ENCODE measurements around the gene ETV2.
A peak's percentile ranks its signal among the peaks of the same experiment; 100 is the strongest.
"Not testable (repeated sequence)": the region's sequence is repeated elsewhere in the genome, so short reads cannot be mapped to it uniquely, and the experiment has no call there.

Gene ETV2

DNA sequence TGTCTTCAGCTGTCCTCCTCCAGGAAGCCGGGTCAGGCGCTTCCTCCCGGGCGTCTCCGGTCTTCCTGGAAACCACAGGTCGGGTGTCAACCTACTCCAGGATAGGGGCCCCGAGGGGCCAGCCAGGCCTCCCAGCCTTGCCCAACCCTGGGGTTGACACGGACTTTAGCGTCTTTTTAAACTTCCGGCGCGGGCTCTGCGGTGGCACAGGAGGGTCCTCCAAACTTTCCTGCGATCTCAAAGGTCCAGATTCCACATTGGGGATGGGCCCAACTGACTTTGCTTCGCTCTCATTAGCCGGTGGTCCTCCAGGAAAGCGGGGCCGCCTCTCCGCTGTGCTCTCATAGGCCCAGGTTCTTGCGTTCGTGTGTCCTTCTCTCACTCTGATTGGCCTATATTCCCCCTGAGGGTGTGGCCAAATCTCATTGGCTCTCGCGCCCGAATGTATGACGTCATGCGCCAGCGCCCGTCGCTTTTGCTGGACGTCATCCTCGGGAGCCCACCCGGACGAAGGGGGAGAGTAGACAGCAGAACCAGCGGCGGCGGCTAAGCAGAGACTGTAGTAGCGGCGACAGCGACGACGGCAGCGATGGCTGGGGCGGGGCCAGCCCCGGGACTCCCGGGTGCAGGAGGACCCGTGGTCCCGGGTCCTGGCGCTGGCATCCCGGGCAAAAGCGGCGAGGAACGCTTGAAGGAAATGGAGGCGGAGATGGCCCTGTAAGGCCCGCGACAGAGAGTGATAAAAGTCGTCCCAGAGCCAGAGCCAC lies 12.8 kb upstream of the ETV2 start, which contains the start of gene RBM42:
Gene RBM42 (plus strand): TSS at position 472 of the 767 bp plus-strand sequence. CDS start 118 bp downstream, at position 590.
- DNase-seq (ENCODE audit: low read depth) = peak; percentile 100

DNA sequence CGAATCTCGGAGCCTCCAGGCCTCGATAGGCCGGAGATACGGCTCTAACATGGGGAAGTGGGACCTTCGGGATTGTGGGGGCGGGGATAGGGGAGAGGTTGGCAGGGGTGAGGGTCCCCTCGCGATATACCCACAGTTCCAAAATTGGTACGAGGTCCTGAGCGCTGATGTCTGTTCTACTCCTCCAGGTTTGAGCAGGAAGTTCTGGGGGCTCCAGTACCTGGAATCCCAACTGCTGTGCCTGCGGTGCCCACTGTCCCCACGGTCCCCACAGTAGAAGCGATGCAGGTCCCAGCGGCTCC lies 12.3 kb upstream of the ETV2 start:
- DNase-seq (ENCODE audit: low read depth) = no peak

DNA sequence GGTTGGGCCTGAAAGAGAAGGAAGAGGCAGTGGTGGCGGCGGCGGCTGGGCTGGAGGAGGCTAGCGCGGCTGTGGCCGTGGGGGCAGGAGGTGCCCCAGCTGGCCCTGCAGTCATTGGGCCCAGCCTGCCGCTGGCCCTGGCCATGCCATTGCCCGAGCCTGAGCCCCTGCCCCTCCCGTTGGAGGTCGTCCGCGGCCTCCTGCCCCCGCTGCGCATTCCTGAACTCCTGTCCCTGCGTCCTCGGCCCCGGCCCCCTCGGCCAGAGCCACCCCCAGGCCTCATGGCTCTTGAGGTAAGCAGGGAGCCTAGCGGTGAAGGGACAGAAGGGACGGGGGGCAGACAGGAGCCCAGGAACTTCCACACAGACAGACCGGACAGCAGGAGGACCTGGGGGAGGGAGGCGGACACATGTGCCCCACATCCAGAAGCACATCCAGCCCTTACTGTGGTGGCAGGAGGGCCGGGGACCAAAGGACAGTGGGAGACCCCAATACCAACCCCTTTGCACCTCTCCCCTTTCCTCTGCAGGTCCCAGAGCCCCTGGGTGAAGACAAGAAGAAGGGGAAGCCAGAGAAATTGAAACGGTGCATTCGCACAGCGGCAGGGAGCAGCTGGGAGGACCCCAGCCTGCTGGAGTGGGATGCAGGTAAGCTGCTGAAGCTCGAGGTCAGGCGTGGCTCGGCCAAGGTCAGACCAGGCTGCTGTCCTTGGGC lies 7.7 kb upstream of the ETV2 start:
- DNase-seq (ENCODE audit: low read depth) = no peak

DNA sequence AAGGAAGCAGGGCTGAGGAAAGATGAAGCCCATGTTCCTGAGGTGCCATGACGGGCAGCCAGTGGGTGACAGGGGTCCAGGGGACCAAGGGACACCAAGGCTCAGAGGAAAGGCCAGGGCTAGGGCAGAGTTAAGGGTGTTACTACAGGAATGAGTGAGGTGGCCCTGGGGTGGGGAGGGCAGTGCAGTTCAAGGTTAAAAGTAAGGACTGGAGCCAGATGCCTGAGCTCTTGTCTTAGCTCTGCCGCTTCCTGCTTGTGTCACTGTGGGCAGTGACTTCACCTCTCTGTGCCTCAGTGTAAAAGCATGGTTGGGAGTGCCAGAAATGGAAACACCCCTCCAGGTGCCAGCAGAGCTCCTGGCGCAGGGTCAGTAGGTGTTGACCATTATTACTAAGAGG lies 4.9 kb upstream of the ETV2 start:
- DNase-seq (ENCODE audit: low read depth) = no peak

DNA sequence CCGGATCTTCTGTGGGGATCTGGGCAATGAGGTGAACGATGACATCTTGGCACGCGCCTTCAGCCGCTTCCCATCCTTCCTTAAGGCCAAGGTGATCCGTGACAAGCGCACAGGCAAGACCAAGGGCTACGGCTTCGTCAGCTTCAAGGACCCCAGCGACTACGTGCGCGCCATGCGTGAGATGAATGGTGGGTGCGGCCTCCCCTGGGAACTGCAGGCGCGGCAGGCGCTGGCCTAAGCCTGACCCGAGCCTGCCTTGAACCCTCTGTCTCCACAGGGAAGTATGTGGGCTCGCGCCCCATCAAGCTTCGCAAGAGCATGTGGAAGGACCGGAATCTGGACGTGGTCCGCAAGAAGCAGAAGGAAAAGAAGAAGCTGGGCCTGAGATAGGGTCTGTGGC lies 4.4 kb upstream of the ETV2 start:
- DNase-seq (ENCODE audit: low read depth) = no peak

DNA sequence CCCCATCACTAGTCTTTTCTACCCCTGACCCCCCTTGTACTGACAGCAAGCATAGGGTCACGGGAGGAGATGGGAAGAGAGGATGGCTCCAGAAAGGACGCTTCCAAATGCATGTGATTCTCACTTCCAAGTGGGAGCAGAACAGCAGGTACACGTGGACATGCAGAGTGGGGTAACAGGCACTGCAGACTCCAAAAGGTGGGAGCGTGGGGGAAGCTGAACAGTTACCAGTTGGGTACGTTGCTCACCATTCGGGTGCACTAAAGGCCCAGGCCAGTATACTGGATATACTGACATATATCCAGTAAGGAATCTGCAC lies 2.3 kb upstream of the ETV2 start:
- no peak for DNase-seq (ENCODE audit: low read depth)

DNA sequence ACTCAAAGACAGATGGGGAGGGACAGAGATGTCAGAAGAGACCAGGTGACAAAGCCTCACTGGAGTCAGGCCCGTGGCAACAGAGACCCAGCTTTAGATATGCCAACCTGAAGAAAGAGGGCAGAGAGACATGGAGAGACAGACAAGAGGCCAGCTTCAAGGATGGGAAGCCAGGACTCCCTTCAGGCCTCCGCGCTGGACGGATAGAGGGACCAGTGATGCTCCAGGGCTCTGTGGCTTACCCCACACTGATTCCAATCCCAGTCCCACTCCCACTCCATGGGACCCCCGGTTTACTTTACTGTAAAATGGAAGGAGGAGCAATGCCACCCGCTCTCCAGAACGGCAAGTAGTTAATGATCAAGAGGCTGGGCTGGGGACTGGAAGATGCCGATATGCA lies 1.7 kb upstream of the ETV2 start:
- no peak for DNase-seq (ENCODE audit: low read depth)

DNA sequence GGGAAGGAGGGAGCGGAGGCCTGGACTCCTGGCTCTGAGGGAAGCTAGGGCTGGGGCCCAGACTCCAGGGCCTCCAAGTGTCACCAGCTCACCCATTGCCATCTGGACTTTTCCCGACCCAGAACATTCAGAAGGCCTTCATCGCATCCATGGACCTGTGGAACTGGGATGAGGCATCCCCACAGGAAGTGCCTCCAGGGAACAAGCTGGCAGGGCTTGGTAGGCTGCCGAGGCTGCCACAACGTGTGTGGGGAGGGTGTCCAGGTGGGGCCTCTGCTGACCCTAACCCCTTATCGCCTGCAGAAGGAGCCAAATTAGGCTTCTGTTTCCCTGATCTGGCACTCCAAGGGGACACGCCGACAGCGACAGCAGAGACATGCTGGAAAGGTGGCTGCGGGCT lies 767 bp downstream of the ETV2 start:
- no peak for DNase-seq (ENCODE audit: low read depth)

DNA sequence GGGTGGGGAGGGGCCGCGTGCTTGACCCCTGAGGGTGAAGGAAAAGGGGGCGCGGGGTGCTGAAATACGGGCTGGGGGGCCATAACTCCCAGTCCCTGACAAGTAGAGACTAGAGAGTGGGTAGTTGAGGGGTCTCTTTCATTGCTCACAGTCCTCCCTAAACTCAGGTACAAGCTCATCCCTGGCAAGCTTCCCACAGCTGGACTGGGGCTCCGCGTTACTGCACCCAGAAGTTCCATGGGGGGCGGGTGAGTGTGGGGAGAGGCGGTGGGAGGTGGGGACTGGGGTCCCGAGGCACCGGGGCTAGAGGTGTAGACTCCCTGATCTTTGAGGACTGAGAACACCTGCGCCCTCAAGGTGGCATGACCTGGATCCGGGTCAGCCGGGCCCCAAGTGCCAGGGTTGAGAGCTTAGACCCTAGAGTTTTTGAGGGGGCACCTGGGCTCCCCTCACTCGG lies 1.3 kb downstream of the ETV2 start:
- DNase-seq (ENCODE audit: low read depth) = no peak

DNA sequence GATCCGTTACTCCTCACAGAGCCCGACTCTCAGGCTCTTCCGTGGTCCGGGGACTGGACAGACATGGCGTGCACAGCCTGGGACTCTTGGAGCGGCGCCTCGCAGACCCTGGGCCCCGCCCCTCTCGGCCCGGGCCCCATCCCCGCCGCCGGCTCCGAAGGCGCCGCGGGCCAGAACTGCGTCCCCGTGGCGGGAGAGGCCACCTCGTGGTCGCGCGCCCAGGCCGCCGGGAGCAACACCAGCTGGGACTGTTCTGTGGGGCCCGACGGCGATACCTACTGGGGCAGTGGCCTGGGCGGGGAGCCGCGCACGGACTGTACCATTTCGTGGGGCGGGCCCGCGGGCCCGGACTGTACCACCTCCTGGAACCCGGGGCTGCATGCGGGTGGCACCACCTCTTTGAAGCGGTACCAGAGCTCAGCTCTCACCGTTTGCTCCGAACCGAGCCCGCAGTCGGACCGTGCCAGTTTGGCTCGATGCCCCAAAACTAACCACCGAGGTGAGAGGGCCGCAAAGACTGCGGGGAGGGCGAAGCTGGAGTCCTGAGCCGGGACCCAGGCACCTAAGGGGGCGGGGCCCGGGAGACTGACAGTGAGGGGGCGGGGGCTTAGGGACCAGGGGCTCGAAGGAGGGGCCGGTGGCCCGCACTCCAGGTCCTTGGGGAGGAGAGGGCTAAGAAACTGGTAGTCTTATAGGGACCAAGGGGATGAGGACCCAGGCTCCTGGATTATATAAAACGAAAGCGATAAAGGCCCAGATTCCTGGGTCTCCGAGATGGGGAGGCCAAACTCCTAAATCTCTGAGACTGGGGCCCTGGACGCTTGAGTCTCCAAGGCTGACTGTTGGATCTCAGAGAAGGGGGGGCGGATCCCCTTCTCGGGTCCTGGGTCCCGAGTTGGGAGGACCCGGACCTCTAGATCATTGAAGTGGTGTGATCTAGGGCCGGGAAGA lies 2.0 kb downstream of the ETV2 start:
- DNase-seq (ENCODE audit: low read depth) = peak; percentile 90

DNA sequence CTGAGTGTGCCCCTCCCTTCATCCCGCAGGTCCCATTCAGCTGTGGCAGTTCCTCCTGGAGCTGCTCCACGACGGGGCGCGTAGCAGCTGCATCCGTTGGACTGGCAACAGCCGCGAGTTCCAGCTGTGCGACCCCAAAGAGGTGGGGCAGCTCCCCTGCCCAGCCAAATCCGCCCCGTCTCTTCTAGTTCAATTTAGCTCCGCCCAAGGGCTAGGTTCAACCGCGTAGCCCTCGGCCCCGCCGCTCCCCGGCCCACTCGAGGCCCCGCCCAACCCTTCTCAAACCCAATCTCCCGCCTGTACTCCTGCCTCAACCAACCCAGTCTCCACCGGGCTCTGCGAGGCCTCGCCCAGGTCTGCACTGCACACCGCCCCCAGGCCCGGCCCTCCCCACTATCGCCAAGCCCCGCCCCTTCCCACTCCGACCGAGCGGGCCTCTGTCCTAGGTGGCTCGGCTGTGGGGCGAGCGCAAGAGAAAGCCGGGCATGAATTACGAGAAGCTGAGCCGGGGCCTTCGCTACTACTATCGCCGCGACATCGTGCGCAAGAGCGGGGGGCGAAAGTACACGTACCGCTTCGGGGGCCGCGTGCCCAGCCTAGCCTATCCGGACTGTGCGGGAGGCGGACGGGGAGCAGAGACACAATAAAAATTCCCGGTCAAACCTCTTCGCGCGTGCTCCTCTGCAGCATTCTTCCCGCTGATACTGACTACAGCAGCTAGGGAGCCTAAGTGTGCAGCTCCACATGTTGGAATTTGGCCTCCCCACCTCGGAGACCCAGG lies 2.9 kb downstream of the ETV2 start:
- peak; percentile 70 for DNase-seq (ENCODE audit: low read depth)

DNA sequence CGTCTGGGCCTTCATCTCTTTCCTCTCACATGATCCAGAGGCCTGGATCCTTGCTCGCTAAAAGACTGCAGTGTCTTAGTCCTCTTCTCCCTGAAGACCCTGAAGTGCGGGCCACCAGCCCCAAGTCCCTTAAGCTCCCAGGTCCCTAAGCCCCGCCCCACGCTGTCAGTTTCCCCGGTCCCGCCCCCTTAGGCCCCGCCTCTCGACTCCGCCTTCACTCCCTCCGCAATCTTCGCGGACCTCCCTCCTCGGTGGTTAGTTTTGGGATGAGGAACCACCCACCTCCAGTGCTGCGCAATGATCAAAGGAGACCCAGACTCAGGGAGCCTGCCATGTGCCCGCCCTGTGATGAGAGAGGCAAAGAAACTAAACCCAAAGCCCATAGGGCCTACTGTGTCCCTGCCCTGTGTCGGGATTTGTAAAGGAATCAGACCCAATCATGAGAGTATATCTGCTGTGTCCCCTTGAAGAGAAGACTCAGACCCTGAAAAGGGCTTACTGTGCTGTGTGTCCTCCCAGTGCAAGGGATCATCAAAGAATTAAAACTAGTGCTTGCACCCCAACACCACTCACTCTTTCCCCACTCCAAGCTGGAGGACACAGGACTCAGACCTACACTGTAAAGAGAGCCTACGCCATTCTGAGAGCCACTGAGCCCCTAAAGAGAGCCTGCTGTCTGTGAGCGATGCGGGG lies 3.6 kb downstream of the ETV2 start:
- no peak for DNase-seq (ENCODE audit: low read depth)

DNA sequence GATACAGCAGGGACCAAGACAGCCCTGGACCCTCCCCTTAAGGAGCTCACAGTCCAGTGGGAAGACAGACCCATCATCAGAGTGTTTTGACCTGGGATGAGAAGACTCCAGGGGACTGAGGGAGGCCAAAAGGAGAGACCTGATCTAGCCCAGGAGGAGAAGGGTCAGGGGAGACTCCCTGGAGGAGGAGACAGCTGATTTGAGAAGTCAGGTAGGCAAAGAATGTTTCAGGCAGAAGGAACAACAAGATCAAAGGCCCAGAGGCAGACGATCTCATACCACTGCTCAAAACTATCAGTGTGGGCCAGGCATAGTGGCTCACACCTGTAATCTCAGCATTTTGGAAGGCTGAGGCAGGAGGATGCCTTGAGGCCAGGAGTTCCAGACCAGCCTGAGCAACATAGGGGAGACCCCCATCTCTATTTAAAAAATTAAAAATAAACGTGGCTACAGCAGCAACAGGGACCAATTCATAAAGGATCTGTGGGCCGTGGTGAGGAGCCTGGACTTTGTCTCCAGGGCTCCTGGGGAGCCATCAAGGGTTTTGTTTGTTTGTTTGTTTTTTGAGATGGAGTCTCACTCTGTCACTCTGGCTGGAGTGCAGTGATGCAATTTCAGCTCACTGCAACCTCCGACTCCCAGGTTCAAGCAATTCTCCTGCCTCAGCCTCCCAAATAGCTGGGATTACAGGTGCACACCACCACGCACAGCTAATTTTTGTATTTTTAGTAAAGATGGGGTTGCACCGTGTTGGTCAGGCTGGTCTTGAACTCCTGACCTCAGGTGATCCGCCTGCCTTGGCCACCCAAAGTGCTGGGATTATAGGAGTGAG lies 4.4 kb downstream of the ETV2 start:
- no peak for DNase-seq (ENCODE audit: low read depth)

DNA sequence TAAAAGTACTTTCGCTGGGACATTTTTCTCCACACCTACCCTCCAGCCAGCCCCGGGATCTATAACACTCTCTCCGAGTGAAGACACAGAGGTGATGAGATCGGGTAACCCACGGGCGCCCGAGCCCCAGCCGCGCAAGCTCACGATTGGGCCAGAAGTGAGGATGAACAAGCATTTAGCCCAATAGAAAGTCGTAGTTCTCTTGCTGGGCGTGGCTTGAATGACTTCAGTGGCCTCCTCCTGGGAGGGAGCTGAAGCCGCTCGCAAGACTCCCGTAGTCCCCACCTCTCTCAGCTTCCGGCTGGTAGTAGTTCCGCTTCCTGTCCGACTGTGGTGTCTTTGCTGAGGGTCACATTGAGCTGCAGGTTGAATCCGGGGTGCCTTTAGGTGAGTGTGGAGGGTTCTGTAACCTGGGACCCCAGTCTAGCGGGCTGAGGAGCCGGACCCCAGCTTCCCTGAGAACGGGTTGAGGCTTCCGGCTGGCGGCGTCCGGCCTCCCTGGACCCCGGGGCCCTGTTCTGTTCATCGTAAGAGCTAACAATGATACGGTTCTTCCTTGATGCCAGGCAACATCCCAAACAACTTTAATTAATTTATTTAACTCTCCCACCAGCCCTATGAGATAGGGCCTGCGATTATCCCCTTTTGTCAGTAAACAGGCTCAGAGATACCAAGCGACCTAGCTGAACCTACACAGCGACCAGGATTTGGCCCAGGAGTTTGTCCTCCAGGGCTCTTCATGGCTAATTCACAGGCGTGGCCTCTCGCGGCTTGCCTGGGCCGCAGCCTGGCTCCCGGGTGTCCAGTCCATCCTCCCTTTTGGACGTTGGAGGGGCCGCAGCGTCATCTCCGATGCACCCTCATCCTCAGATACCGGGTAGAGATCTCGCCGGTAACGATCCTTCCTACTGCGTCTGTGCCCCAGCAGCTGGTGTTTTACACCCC lies 6.7 kb downstream of the ETV2 start, which contains the start of gene COX6B1:
Gene COX6B1 (plus strand): TSS at position 307 of the 945 bp plus-strand sequence. CDS start 2,921 bp downstream, outside the sequence.
- peak; percentile 99 for DNase-seq (ENCODE audit: low read depth)

DNA sequence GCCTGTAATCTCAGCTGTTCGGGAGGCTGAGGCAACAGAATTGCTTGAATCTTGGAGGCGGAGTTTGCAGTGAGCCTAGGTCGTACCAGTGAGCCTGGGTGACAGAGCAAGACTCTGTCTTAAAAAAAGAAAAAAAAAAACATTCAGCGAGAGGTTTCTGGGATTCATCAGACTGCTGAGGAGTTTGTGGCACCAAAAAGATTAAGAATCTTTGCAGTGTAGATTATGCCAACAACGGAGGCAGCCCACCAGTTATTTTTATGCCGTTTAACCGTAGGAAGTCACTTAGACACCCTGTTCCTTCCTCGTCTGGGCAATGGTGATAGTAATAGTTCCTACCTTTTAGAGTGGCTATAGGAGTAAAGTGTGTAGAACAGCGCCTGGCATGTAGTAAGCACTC lies 9.0 kb downstream of the ETV2 start:
- no peak for DNase-seq (ENCODE audit: low read depth)

DNA sequence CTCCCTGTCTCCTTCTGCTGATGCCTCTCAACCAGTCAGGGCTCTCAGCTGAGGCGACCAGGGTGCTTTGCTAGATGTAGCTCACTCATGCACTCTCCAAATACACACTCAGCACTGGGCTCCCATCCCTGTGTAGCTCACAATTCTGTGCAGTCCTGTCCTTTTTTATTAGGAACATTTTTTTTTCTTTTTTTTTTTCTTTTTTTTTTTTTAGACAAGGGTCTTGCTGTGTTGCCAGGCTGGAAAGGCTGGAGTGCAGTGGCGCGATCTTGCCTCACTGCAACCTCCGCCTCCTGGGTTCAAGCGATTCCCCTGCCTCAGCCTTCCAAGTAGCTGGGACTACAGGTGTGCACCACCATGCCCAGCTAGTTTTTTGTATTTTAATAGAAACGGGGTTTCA lies 13.3 kb downstream of the ETV2 start:
- DNase-seq (ENCODE audit: low read depth) = not testable (repeated sequence)

DNA sequence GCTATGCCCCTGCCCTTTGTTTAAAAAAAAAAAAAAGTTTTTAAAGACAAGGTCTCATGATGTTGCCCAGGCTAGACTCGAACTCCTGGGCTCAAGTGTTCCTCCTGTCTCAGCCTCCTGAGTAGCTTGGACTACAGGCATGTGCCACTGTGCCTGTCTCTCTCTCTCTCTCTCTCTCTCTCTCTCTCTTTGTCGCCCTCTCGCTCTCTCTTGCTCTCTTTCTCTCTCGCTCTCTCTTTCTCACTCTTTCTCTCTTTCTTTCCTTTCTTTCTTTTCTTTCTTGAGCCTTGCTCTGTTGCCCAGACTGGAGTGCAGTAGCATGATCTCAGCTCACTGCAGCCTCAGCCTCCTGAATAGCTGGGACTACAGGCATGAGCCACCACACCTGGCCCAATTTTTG lies 14.1 kb downstream of the ETV2 start:
- no peak for DNase-seq (ENCODE audit: low read depth)

DNA sequence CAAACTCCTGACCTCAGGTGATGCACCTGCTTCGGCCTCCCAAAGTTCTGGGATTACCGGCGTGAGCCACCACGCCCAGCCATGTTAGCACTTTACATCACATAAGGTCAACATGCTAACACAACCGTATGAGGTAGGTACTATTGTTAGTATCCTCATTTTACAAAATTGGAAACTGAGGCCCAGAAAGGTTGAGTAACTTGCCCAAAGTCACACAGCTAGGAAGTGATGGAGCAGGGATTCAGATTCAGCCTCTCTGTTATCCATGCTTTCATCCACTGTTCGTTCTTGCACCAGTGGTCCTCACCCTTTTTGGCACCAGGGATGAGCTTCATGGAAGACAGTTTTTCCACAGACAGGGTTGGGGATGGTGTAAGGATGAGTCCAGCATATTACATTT lies 15.2 kb downstream of the ETV2 start:
- DNase-seq (ENCODE audit: low read depth) = no peak
